Calu3 (cell line): ENCODE measurements around the gene AHSP. TPM values are rescaled to one million over a fixed set of nuclear protein-coding genes. Genes with fewer than 3 reads are reported as not detected.

ENCODE experiments used
- BruUV-seq: library from RNA; stranded (reverse); fragments of 400-500 nt; replicated peaks from 2 replicates; lab custom pipeline; 2021; lab: Mats Ljungman, UMichigan
- CTCF ChIA-PET: fragments of 300-600 bp; sonication (Branson Sonifier 250); formaldehyde crosslinking; loops from one replicate; lab custom pipeline; 2022; ENCODE audit warnings: antibody characterized with exemption; lab: Charles Lee
- DNase-seq: peaks from one replicate; pipeline ENCODE4 v3.0.0; 2022
- H3K27ac Mint-ChIP-seq: one replicate; pipeline ENCODE4 v1.8.0; 2022; ENCODE audit warnings: mixed read lengths; ENCODE audit not compliant: unreplicated experiment
- H3K27me3 Mint-ChIP-seq: one replicate; pipeline ENCODE4 v1.8.0; 2022; ENCODE audit warnings: mixed read lengths; ENCODE audit not compliant: unreplicated experiment
- H3K36me3 Mint-ChIP-seq: one replicate; pipeline ENCODE4 v1.8.0; 2022; ENCODE audit warnings: mild to moderate bottlenecking, moderate library complexity, mixed read lengths; ENCODE audit not compliant: insufficient read depth, unreplicated experiment
- H3K4me1 Mint-ChIP-seq: one replicate; pipeline ENCODE4 v1.8.0; 2022; ENCODE audit warnings: mild to moderate bottlenecking, low read depth, mixed read lengths; ENCODE audit not compliant: unreplicated experiment
- H3K4me3 Mint-ChIP-seq: one replicate; pipeline ENCODE4 v1.8.0; 2022; ENCODE audit warnings: mild to moderate bottlenecking, low read depth, moderate library complexity, mixed read lengths; ENCODE audit not compliant: unreplicated experiment
- H3K9me3 Mint-ChIP-seq: one replicate; pipeline ENCODE4 v1.8.0; 2022; ENCODE audit warnings: low read depth, mixed read lengths; ENCODE audit not compliant: unreplicated experiment
- CTCF ChIP-seq: fragments of 200-600 bp; IDR thresholded peaks from one replicate; pipeline ENCODE4 v1.8.0; 2022; ENCODE audit warnings: antibody characterized with exemption; ENCODE audit not compliant: unreplicated experiment
- intact Hi-C: fragments of 100-400 bp; cut with micrococcal nuclease; formaldehyde crosslinking; loops from one replicate; pipeline ENCODE4 v1.10.0; 2022; ENCODE audit not compliant: unreplicated experiment
- total RNA-seq: library from RNA; stranded (reverse); gene quantifications from 2 replicates; pipeline ENCODE4 v1.2.3, GENCODE V29; 2022

The AHSP gene
- total RNA-seq, 1 experiment from 2014 or later = not detected

GRCh38 chr16:31486045-31486444 is 41.7 kb upstream of the AHSP start:
- Mint-ChIP-seq H3K9me3 (no peaks in the 10 kb centered on the region), H3K4me3 (peak overlapping the region; percentile 92), H3K4me1 (peaks cover 17% of the 10 kb centered on the region), H3K36me3 (peaks cover 51% of the 10 kb centered on the region), H3K27ac (peak overlapping the region; percentile 6), H3K27me3 (no peaks in the 10 kb centered on the region)
- no TSS peak for BruUV-seq
- no peak for DNase-seq
- TF ChIP-seq CTCF = no peak
- CTCF ChIA-PET = interaction anchor here (0.5 kb wide), 1 partner anchor 173 kb away, joined by 4 read pairs; no protein-coding TSS in a partner anchor
- intact Hi-C loops = loop anchor here (5.0 kb wide), 2 partner anchors 34 to 226 kb away; a partner anchor contains a TSS

GRCh38 chr16:31487071-31487719 is 40.5 kb upstream of the AHSP start:
- Mint-ChIP-seq H3K4me3 (peak overlapping the region; percentile 92), H3K4me1 (peaks cover 17% of the 10 kb centered on the region), H3K9me3 (no peaks in the 10 kb centered on the region), H3K27me3 (no peaks in the 10 kb centered on the region), H3K36me3 (peaks cover 62% of the 10 kb centered on the region), H3K27ac (peak overlapping the region; percentile 81)
- intact Hi-C loops = loop anchor here (5.0 kb wide), 2 partner anchors 35 to 225 kb away; a partner anchor contains a TSS
- TF ChIP-seq CTCF = no peak
- CTCF ChIA-PET = interaction anchor here (0.9 kb wide), 1 partner anchor 28 kb away, joined by 5 read pairs; the partner anchor contains the start of gene ARMC5
- BruUV-seq = no TSS peak
- no peak for DNase-seq

- peaks cover 69% of the 10 kb centered on the region for H3K36me3 Mint-ChIP-seq
- peak overlapping the region; percentile 92 for H3K4me3 Mint-ChIP-seq
- no peaks in the 10 kb centered on the region for H3K9me3 Mint-ChIP-seq
- no peaks in the 10 kb centered on the region for H3K27me3 Mint-ChIP-seq
- intact Hi-C loops = loop anchor here (5.0 kb wide), 2 partner anchors 36 to 224 kb away; a partner anchor contains a TSS
- BruUV-seq = no TSS peak
- H3K27ac Mint-ChIP-seq = peak overlapping the region; percentile 81
- TF ChIP-seq CTCF = no peak
- H3K4me1 Mint-ChIP-seq = peaks cover 17% of the 10 kb centered on the region
- peak; percentile 79 for DNase-seq
- CTCF ChIA-PET = interaction anchor here (0.9 kb wide), 1 partner anchor 29 kb away, joined by 5 read pairs; the partner anchor contains the start of gene ARMC5
Measured at GRCh38 chr16:31487720-31488467, 39.8 kb upstream of the AHSP start.

GRCh38 chr16:31488468-31489297 is 39.0 kb upstream of the AHSP start:
- CTCF ChIA-PET = no interaction called here
- intact Hi-C loops = loop anchor here (5.0 kb wide), 2 partner anchors 36 to 224 kb away; a partner anchor contains a TSS
- Mint-ChIP-seq H3K27me3 (no peaks in the 10 kb centered on the region), H3K4me1 (peaks cover 17% of the 10 kb centered on the region), H3K9me3 (no peaks in the 10 kb centered on the region), H3K4me3 (peak overlapping the region; percentile 92), H3K36me3 (peaks cover 77% of the 10 kb centered on the region), H3K27ac (peak overlapping the region; percentile 71)
- no peak for DNase-seq
- TF ChIP-seq CTCF = no peak
- BruUV-seq = no TSS peak
